Measurements from ENCODE around the gene GPR65.

GRCh38 chr14:88012495-88012894, 7.6 kb downstream of the GPR65 start:
- no peak for TF ChIP-seq ZNF335 (tag by site-specific recombination; conservative IDR thresholded peaks at IDR 0.05)
- TF ChIP-seq YY1 (tag by site-specific recombination; IDR thresholded peaks at IDR 0.05) = no peak
- TF ChIP-seq ZNF362 (tag by site-specific recombination; IDR thresholded peaks at IDR 0.05) = no peak
- no peak for TF ChIP-seq CTCF (tag by site-specific recombination; IDR thresholded peaks at IDR 0.05)
- TF ChIP-seq ZSCAN4 (tag by site-specific recombination; IDR thresholded peaks at IDR 0.05) = no peak
- TF ChIP-seq ZNF121 (tag by site-specific recombination; IDR thresholded peaks at IDR 0.05) = no peak
- no peak for TF ChIP-seq ZBTB17 (tag by site-specific recombination; IDR thresholded peaks at IDR 0.05)
- no peak for TF ChIP-seq ZNF148 (tag by site-specific recombination; IDR thresholded peaks at IDR 0.05; ENCODE audit: borderline replicate concordance)
- no peak for TF ChIP-seq HOXA7 (CRISPR knock-in tag; IDR thresholded peaks at IDR 0.05; ENCODE audit: borderline replicate concordance)
- TF ChIP-seq GLIS2 (tag by site-specific recombination; IDR thresholded peaks at IDR 0.05) = no peak
- TF ChIP-seq KLF7 (tag by site-specific recombination; IDR thresholded peaks at IDR 0.05; ENCODE audit: borderline replicate concordance) = no peak
- TF ChIP-seq ZNF747 (tag by site-specific recombination; IDR thresholded peaks at IDR 0.05) = no peak
- TF ChIP-seq ZNF266 (tag by site-specific recombination; IDR thresholded peaks at IDR 0.05; ENCODE audit: low read depth) = no peak
- TF ChIP-seq ZNF585B (tag by site-specific recombination; IDR thresholded peaks at IDR 0.05) = no peak
